ENCODE measurements around the gene DHX35.

- TF ChIP-seq POLR2AphosphoS5 (IDR thresholded peaks at IDR 0.05; ENCODE audit: low read depth, low read length): no peak
- TF ChIP-seq TCF7L2 (IDR thresholded peaks at IDR 0.05; ENCODE audit: low read depth, low read length): no peak
- TF ChIP-seq, protein P1, sequence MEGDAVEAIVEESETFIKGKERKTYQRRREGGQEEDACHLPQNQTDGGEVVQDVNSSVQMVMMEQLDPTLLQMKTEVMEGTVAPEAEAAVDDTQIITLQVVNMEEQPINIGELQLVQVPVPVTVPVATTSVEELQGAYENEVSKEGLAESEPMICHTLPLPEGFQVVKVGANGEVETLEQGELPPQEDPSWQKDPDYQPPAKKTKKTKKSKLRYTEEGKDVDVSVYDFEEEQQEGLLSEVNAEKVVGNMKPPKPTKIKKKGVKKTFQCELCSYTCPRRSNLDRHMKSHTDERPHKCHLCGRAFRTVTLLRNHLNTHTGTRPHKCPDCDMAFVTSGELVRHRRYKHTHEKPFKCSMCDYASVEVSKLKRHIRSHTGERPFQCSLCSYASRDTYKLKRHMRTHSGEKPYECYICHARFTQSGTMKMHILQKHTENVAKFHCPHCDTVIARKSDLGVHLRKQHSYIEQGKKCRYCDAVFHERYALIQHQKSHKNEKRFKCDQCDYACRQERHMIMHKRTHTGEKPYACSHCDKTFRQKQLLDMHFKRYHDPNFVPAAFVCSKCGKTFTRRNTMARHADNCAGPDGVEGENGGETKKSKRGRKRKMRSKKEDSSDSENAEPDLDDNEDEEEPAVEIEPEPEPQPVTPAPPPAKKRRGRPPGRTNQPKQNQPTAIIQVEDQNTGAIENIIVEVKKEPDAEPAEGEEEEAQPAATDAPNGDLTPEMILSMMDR (IDR thresholded peaks at IDR 0.05): no peak
- TF ChIP-seq SIN3A (IDR thresholded peaks at IDR 0.05; ENCODE audit: borderline replicate concordance, insufficient read depth, low read depth, low read length): no peak
- TF ChIP-seq, protein P2, sequence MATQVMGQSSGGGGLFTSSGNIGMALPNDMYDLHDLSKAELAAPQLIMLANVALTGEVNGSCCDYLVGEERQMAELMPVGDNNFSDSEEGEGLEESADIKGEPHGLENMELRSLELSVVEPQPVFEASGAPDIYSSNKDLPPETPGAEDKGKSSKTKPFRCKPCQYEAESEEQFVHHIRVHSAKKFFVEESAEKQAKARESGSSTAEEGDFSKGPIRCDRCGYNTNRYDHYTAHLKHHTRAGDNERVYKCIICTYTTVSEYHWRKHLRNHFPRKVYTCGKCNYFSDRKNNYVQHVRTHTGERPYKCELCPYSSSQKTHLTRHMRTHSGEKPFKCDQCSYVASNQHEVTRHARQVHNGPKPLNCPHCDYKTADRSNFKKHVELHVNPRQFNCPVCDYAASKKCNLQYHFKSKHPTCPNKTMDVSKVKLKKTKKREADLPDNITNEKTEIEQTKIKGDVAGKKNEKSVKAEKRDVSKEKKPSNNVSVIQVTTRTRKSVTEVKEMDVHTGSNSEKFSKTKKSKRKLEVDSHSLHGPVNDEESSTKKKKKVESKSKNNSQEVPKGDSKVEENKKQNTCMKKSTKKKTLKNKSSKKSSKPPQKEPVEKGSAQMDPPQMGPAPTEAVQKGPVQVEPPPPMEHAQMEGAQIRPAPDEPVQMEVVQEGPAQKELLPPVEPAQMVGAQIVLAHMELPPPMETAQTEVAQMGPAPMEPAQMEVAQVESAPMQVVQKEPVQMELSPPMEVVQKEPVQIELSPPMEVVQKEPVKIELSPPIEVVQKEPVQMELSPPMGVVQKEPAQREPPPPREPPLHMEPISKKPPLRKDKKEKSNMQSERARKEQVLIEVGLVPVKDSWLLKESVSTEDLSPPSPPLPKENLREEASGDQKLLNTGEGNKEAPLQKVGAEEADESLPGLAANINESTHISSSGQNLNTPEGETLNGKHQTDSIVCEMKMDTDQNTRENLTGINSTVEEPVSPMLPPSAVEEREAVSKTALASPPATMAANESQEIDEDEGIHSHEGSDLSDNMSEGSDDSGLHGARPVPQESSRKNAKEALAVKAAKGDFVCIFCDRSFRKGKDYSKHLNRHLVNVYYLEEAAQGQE (IDR thresholded peaks at IDR 0.05; ENCODE audit: insufficient read depth in 1 of 2, low read depth in 2 of 2, low read length in 1 of 2): no peak
These were observed 23.5 kb downstream of the DHX35 start for GRCh38 chr20:38985603-38986170.

Data from Panc1 (cell line).